Dedifferentiated amniotic fluid mesenchymal stem cell (primary cell): Measurements from ENCODE around the gene SHFL.

Experiments used
- DNase-seq: peaks from one replicate; pipeline ENCODE4 v3.0.0-alpha.2; 2016; ENCODE audit errors: extremely low spot score

SHFL gene

GRCh38 chr19:10134040-10134439 lies 47.9 kb downstream of the SHFL start:
- no peak for DNase-seq

DNA sequence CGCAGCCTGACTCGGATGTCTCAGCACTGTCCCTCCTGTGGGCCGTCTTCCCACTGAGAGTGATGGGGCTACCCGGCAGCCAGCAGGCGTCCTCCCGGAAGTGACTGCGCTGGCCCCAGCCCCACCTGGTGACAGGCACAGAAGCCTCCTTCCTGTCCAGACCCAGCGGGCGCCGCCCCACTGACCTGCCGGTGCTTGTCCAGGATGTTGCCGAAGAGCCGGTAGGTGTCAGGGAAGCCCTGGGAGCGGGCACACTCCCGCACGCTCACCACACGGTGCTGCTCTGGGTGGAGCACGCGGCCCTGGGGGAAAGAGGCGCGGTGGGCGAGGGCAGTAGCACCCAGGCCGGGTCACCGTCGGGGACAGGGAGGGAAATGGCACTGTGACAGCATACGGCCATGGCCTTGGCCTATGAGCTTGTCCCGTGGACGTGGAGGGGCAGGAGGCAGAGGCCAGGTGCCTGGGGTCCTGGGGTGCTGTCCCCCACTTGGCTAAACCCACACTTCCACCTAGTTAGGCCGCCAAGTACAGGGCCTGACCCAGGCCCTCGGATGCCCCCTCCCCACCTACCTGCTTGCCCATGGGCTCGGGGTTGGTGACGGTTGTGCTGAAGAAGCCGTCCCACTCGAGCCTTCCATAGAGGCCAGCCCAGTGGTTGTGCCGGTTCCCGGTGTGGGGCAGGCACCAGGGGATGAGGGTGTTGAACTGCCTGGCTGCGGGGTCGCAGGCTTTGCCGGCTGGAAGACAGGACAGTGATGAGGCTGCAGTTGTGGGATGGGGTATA lies 49.6 kb downstream of the SHFL start:
- DNase-seq: no peak

GRCh38 chr19:10136936-10137335 lies 50.8 kb downstream of the SHFL start:
- DNase-seq: no peak

GRCh38 chr19:10137751-10138682 lies 51.9 kb downstream of the SHFL start:
- no peak for DNase-seq

- DNase-seq: no peak
These were observed 53.0 kb downstream of the SHFL start for GRCh38 chr19:10138879-10139795.

DNA sequence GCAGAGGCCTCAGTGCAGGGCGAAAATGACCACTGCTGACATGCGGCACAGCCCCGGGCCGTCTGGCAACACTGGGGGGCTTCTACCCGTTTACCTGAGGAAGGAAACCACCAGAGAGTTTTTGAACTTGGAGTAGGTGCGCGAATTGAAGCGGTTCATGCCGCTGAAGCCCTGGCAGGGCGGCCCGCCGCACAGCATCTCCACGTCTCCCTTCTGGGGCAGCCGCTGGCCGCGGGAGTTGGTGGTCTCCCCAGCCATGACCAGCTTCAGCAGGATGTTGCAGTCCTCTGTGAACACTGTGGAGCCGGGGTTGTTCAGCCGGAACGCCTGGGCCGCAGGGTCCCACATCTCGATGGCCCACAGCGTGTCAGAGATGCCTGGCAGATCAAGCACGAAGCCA lies 53.8 kb downstream of the SHFL start:
- no peak for DNase-seq

- no peak for DNase-seq
These were observed 55.4 kb downstream of the SHFL start for GRCh38 chr19:10141479-10141878.

DNA sequence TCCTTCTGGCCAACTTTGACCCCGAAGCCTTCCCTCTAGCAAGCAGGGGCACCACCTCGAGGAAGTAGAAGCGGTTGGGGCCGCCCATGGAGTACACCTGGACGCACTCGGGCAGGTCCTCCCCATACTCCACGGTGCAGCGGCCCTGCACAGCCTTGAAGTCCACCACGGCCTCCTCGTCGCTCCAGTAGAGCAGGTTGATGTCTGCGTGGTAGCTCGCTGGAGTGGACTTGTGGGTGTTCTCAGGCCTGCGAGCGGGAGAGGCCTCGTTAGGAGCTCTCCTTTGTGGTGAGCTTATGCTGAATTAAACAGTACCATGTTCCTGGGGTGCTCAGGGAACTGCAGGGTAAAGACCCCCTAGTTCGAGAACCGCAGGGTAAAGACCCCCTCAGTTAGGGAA lies 55.9 kb downstream of the SHFL start:
- no peak for DNase-seq
